ENCODE data around the gene REXO4.

Gene REXO4

GRCh38 chr9:133372144-133372543 lies 45.7 kb downstream of the REXO4 start (continued):
- TF ChIP-seq ZNF148 (tag by site-specific recombination; IDR thresholded peaks at IDR 0.05; ENCODE audit: borderline replicate concordance) (no peak), PRDM1 (tag by site-specific recombination; IDR thresholded peaks at IDR 0.05) (no peak)

GRCh38 chr9:133371261-133371711 lies 46.5 kb downstream of the REXO4 start:
- H3K9me3 ChIP-seq (ENCODE audit: control insufficient read depth, insufficient read depth, low read depth, low read length), result no peaks in the 10 kb centered on the region
- ChIA-PET POLR2A (interaction anchor here (1.1 to 3.8 kb wide), 6 partner anchors 9 to 88 kb away, joined by 4 to 24 read pairs (median 8); partner anchors contain the start of genes CACFD1, MED22, RPL7A and SURF1), CTCF (interaction anchor here (0.5 to 2.4 kb wide), 5 partner anchors 9 to 355 kb away, joined by 3 to 9 read pairs (median 4); no protein-coding TSS in a partner anchor)
- H3K4me1 ChIP-seq (ENCODE audit: control insufficient read depth, insufficient read depth, low read length), result no peaks in the 10 kb centered on the region
- H3K4me3 ChIP-seq (ENCODE audit: low read depth, low read length), result no peak overlapping the region
- H3K36me3 ChIP-seq (ENCODE audit: control insufficient read depth in 2 of 2, insufficient read depth in 1 of 2, low read length in 2 of 2), result peaks cover 7 to 66% of the 10 kb centered on the region in 2 experiments; a peak in 2 of 3 replicates
- no peak for TF ChIP-seq KLF1 (tag by site-specific recombination; IDR thresholded peaks at IDR 0.05)
- TF ChIP-seq BCL6B (tag by site-specific recombination; IDR thresholded peaks at IDR 0.05), result no peak
- peak; percentile 40; the same call in 1 of the 2 replicates for TF ChIP-seq GLIS1 (tag by site-specific recombination; IDR thresholded peaks at IDR 0.05)
- TF ChIP-seq ZNF639 (tag by site-specific recombination; IDR thresholded peaks at IDR 0.05), result no peak
- TF ChIP-seq ZNF449 (tag by site-specific recombination; IDR thresholded peaks at IDR 0.05), result peak; percentile 70
- TF ChIP-seq WT1 (tag by site-specific recombination; IDR thresholded peaks at IDR 0.05), result peak; percentile 48; the same call in 1 of the 2 replicates
- no peak for TF ChIP-seq GFI1B (tag by site-specific recombination; IDR thresholded peaks at IDR 0.05)
- no peak for TF ChIP-seq ZNF23 (tag by site-specific recombination; IDR thresholded peaks at IDR 0.05; ENCODE audit: borderline replicate concordance)
- TF ChIP-seq AEBP2 (tag by site-specific recombination; IDR thresholded peaks at IDR 0.05; ENCODE audit: borderline replicate concordance), result no peak
- peak; percentile 23; the same call in 1 of the 2 replicates for TF ChIP-seq ZIC2 (tag by site-specific recombination; IDR thresholded peaks at IDR 0.05)
- no peak for TF ChIP-seq ZNF366 (tag by site-specific recombination; conservative IDR thresholded peaks at IDR 0.05)
- peak; percentile 95 for TF ChIP-seq ZBTB6 (tag by site-specific recombination; IDR thresholded peaks at IDR 0.05)
- peak; percentile 30; the same call in 1 of the 2 replicates for TF ChIP-seq SCRT2 (tag by site-specific recombination; IDR thresholded peaks at IDR 0.05)
- no peak for TF ChIP-seq ZFP69B (tag by site-specific recombination; IDR thresholded peaks at IDR 0.05)
- no peak for TF ChIP-seq ZBTB20 (tag by site-specific recombination; IDR thresholded peaks at IDR 0.05)
- TF ChIP-seq ZFP3 (tag by site-specific recombination; IDR thresholded peaks at IDR 0.05; ENCODE audit: low read depth), result no peak
- TF ChIP-seq SALL2 (tag by site-specific recombination; IDR thresholded peaks at IDR 0.05; ENCODE audit: borderline replicate concordance), result no peak
- TF ChIP-seq ZNF354C (tag by site-specific recombination; IDR thresholded peaks at IDR 0.05; ENCODE audit: borderline replicate concordance, low read depth), result no peak
- TF ChIP-seq ZSCAN30 (tag by site-specific recombination; IDR thresholded peaks at IDR 0.05), result no peak
- peak; percentile 34; the same call in 1 of the 2 replicates for TF ChIP-seq EGR2 (tag by site-specific recombination; IDR thresholded peaks at IDR 0.05; ENCODE audit: low read depth)
- TF ChIP-seq ZNF843 (tag by site-specific recombination; IDR thresholded peaks at IDR 0.05), result no peak
- TF ChIP-seq ZNF600 (tag by site-specific recombination; IDR thresholded peaks at IDR 0.05), result 0 out of 2 replicates have a peak, but pooled peaks have one; percentile 38
- H3K27ac ChIP-seq (ENCODE audit: extremely low read depth, low read depth, low read length), result no peak overlapping the region

All from HEK293 (cell line).